ENCODE results near the gene CABLES2.

DNA sequence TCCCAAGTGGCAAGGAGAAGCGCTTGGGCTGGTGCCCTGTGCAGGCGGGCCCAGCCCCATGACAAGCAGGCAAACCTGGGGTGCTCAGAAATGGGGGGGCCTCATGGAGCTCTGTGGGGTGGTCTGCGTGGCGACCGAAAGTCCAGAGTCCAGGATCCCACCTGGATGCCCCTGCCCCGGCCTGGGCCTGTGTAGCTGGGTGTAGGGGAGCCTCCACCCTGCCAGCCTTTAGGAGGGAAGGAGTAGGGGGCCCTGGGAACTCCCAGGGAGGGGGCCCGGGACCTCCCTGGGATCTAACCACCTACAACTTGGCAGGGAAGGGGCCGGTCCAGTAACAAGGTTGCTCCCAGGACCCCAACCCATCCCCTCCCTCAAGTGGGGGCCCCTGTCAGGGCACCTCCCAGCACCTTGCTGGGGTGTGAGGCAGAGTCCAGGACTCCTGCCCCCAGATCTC, 35.5 kb downstream of the CABLES2 start:
- TF ChIP-seq, protein P1, sequence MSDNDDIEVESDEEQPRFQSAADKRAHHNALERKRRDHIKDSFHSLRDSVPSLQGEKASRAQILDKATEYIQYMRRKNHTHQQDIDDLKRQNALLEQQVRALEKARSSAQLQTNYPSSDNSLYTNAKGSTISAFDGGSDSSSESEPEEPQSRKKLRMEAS (IDR thresholded peaks at IDR 0.05) = no peak
- no peak for TF ChIP-seq KDM1A (IDR thresholded peaks at IDR 0.05; ENCODE audit: low read depth)
- no peak for TF ChIP-seq POLR2A (IDR thresholded peaks at IDR 0.05; ENCODE audit: low read length)
- no peak for TF ChIP-seq RFX5 (IDR thresholded peaks at IDR 0.05)
- no peak for TF ChIP-seq CTCF (IDR thresholded peaks at IDR 0.05)
- no peak for TF ChIP-seq MAFK (IDR thresholded peaks at IDR 0.05; ENCODE audit: partially characterized antibody)
- no peak for TF ChIP-seq RAD21 (conservative IDR thresholded peaks at IDR 0.05 in 1 of 2, IDR thresholded peaks at IDR 0.05 in 1 of 2)
